Progenitor cell of endocrine pancreas (in vitro differentiated cells): ENCODE measurements around the gene FAM227B. TPM values are rescaled to one million over a fixed set of nuclear protein-coding genes. Genes with fewer than 3 reads are reported as not detected.

Experiments
- DNase-seq: peaks from one replicate; pipeline ENCODE4 v3.0.0; 2021; ENCODE audit warnings: low spot score; ENCODE audit not compliant: unreplicated experiment
- H3K27ac Mint-ChIP-seq: 2 replicates; pipeline ENCODE4 v1.8.0; 2021; ENCODE audit warnings: mild to moderate bottlenecking, moderate library complexity, mixed read lengths
- H3K27me3 Mint-ChIP-seq: 2 replicates; pipeline ENCODE4 v1.8.0; 2021; ENCODE audit warnings: mixed read lengths
- H3K36me3 Mint-ChIP-seq: 2 replicates; pipeline ENCODE4 v1.8.0; 2022; ENCODE audit warnings: mixed read lengths; ENCODE audit not compliant: insufficient read depth
- H3K4me1 Mint-ChIP-seq: 2 replicates; pipeline ENCODE4 v1.8.0; 2021; ENCODE audit warnings: low read depth, mixed read lengths
- H3K4me3 Mint-ChIP-seq: 2 replicates; pipeline ENCODE4 v1.8.0; 2021; ENCODE audit warnings: low read depth, mild to moderate bottlenecking, moderate library complexity, mixed read lengths
- H3K9me3 Mint-ChIP-seq: 2 replicates; pipeline ENCODE4 v1.8.0; 2021; ENCODE audit warnings: low read depth, mixed read lengths
- CTCF ChIP-seq: fragments of 200-600 bp; sonication (generic); IDR thresholded peaks from one replicate; pipeline ENCODE4 v1.5.0; 2021; ENCODE audit warnings: antibody characterized with exemption, mild to moderate bottlenecking; ENCODE audit not compliant: unreplicated experiment
- total RNA-seq: library from RNA; stranded (reverse); gene quantifications from 2 replicates; pipeline ENCODE4 v1.2.1, GENCODE V29; 2021

Gene FAM227B
- total RNA-seq, 1 donor from 2014 or later, result 8.9 TPM

- H3K4me3 Mint-ChIP-seq, result no peak overlapping the region
- peaks cover 29% of the 10 kb centered on the region for H3K4me1 Mint-ChIP-seq
- no peak for TF ChIP-seq CTCF
- H3K9me3 Mint-ChIP-seq, result no peaks in the 10 kb centered on the region
- no peak for DNase-seq
- H3K27ac Mint-ChIP-seq, result peak overlapping the region; percentile 88
- no peaks in the 10 kb centered on the region for H3K36me3 Mint-ChIP-seq
- H3K27me3 Mint-ChIP-seq, result no peaks in the 10 kb centered on the region
Observed at GRCh38 chr15:49467746-49468480, 152.7 kb downstream of the FAM227B start.

DNA sequence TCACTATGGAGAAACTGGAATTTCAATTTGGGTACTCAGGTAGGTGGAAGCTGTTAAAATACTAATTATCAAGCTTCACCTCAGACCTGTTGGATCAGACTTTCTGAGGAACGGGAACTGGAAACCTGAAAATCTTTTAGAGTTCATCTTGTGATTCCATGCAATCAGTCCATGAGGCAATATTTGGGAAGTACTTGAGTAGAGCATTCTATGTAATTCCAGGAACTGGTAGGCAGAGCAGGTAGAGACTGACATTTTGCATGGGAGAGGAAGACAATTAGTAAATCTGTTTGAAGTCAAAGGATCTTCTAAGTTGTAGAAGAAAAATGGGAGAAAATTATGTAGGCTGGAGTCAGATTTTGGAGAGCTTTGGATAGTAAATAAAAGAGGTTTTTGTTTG, 154.5 kb downstream of the FAM227B start:
- Mint-ChIP-seq H3K27ac (no peak overlapping the region), H3K36me3 (no peaks in the 10 kb centered on the region), H3K4me1 (peaks cover 23% of the 10 kb centered on the region), H3K27me3 (no peaks in the 10 kb centered on the region), H3K4me3 (no peak overlapping the region), H3K9me3 (no peaks in the 10 kb centered on the region)
- TF ChIP-seq CTCF, result no peak
- no peak for DNase-seq

DNA sequence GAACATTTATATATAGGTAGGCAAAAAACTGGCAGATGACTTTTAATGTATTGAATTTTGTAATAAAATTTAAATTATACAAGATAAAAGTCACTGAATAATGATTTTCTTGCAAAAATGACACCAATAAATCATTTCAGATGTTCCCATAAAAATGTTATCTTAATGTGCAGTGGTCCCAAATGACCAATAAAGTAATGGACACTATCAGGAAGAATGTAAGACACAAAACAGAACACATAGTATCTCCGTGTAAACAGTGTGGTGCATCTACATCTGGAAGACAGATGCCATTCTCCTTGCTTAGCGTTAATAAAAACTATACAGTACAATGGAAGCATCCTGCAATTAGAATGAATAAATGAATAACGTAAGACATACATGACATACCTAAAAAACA, 156.1 kb downstream of the FAM227B start:
- H3K4me1 Mint-ChIP-seq, result peaks cover 23% of the 10 kb centered on the region
- TF ChIP-seq CTCF, result no peak
- no peaks in the 10 kb centered on the region for H3K27me3 Mint-ChIP-seq
- H3K9me3 Mint-ChIP-seq, result no peaks in the 10 kb centered on the region
- H3K27ac Mint-ChIP-seq, result no peak overlapping the region
- no peaks in the 10 kb centered on the region for H3K36me3 Mint-ChIP-seq
- DNase-seq, result no peak
- no peak overlapping the region for H3K4me3 Mint-ChIP-seq

DNA sequence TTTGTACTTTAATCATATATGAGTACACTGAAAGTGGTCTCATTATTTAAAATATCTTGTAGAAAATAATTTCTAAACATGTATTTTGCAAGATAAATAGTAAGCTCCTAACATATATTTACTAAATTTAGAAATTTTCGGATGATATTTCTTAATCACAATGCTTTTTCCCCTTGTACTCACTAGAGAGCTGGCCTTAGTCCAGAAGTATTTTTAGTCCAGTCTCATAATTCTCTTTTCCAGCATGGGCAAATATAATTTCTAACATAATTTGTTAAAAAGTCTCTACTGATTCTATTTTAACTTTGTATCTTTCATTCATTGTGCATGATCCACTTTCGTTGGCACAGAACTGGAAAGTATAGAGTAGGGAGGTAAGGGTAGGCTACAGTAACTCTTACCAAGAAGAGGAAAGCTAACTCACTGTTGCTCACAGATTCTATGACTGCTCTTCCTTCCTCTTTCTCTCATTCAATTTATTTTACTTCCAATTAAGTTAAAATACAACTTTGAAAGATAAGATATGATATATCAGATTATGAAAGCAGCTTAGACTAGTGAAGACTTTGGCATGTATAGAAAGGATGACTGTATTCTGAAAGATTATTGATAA, 158.3 kb downstream of the FAM227B start:
- Mint-ChIP-seq H3K4me1 (peaks cover 11% of the 10 kb centered on the region), H3K36me3 (no peaks in the 10 kb centered on the region), H3K27ac (no peak overlapping the region), H3K4me3 (no peak overlapping the region), H3K27me3 (no peaks in the 10 kb centered on the region), H3K9me3 (no peaks in the 10 kb centered on the region)
- no peak for TF ChIP-seq CTCF
- DNase-seq, result no peak

- no peaks in the 10 kb centered on the region for H3K36me3 Mint-ChIP-seq
Observed at GRCh38 chr15:49460411-49460941, 160.1 kb downstream of the FAM227B start.

More at GRCh38 chr15:49460411-49460941, 160.1 kb downstream of the FAM227B start:
- Mint-ChIP-seq H3K4me1 (peaks cover 7% of the 10 kb centered on the region), H3K4me3 (no peak overlapping the region), H3K9me3 (no peaks in the 10 kb centered on the region), H3K27ac (no peak overlapping the region), H3K27me3 (no peaks in the 10 kb centered on the region)
- no peak for TF ChIP-seq CTCF
- DNase-seq, result no peak
